ENCODE measurements around the gene NDST1. TPM values are rescaled to one million over a fixed set of nuclear protein-coding genes. Genes with fewer than 3 reads are reported as not detected.

The NDST1 gene
- total and polyA plus RNA-seq, 2 of the 8 experiments (the other 6 are each of a cell fraction or from before 2014, with no cell fraction given): 27.0 to 72.0 TPM

DNA sequence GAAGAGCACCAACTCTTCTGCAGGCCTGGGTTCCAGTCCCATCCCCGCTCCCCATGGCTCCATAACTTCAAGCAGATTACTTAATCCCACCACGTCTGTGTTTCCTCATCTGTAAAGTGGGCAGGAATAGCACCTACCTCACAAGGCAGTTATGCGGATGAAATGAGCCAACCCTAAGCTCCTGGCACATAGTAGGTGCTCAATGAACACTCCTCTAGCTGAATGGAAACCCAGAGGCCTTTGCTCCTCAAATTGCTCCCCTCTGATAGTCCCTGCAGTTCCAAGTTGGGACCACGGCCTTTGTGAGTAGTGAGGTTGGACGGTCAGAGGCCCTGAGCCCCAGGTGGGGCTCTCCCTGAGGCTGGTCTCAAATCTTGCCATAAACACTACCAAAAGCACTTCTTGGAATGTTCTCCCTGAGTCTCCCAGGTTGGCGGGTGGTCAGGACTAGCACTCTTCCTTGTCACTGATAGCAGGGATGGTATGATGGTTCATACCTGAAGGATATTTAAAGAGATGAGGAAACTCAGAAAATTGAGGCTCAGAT, 97.0 kb downstream of the NDST1 start:
- H3K27me3 ChIP-seq (replicated peaks in 1 of 4; ENCODE audit: control insufficient read depth in 3 of 4, extremely low read depth in 1 of 4, insufficient read depth in 3 of 4, low read length in 3 of 4): no peaks in the 10 kb centered on the region
- H2BK5ac ChIP-seq (ENCODE audit: low read depth, low read length): no peak overlapping the region
- no peak overlapping the region for H3K4me2 ChIP-seq (ENCODE audit: insufficient read depth in 1 of 2, low read depth in 2 of 2, low read length in 2 of 2)
- no peaks in the 10 kb centered on the region for H3K9me3 ChIP-seq (ENCODE audit: insufficient read depth in 2 of 2, low read depth in 1 of 2, low read length in 1 of 2)
- no peak overlapping the region for H3K23ac ChIP-seq (ENCODE audit: insufficient read length)
- no peak overlapping the region for H2BK12ac ChIP-seq (ENCODE audit: low read depth, low read length)
- no peak overlapping the region for H3K14ac ChIP-seq (ENCODE audit: insufficient read length)
- no peak overlapping the region for H3K9ac ChIP-seq (replicated peaks in 1 of 4; ENCODE audit: extremely low read depth in 1 of 4, low read depth in 3 of 4, low read length in 3 of 4)
- FAIRE-seq (no peak), DNase-seq (ENCODE audit: low read depth in 1 of 2, low spot score in 2 of 2) (no peak)
- H3K23me2 ChIP-seq (ENCODE audit: low read depth, low read length): no peaks in the 10 kb centered on the region
- WGBS, 2 experiments (ENCODE audit: extremely low coverage in 1 of 2, insufficient coverage in 1 of 2, insufficient read length in 1 of 2, insufficient replicate concordance in 2 of 2, low coverage in 1 of 2, low lambda C conversion rate in 2 of 2, missing lambda C conversion rate in 1 of 2): 85% methylated on average over 6 of the region's 6 CpGs; no CpG with 5 or more reads in 1 of the 2 experiments
- no peak overlapping the region for H2BK120ac ChIP-seq (replicated peaks; ENCODE audit: low read depth, low read length)
- CTCF ChIA-PET (ENCODE audit: partially characterized antibody): interaction anchor here (0.6 to 5.6 kb wide), 12 partner anchors 11 to 108 kb away, joined by 3 to 45 read pairs (median 4); no protein-coding TSS in a partner anchor
- no peak overlapping the region; the same call in 1 of the 2 replicates for H4K8ac ChIP-seq (ENCODE audit: extremely low read depth, insufficient read depth, low read length)
- H2BK20ac ChIP-seq (ENCODE audit: low read length): no peak overlapping the region
- POLR2A ChIA-PET (ENCODE audit: partially characterized antibody): interaction anchor here (0.6 to 1.3 kb wide), 4 partner anchors 12 to 106 kb away, joined by 3 to 5 read pairs (median 3); partner anchors contain the start of gene MYOZ3
- H3K36me3 ChIP-seq (ENCODE audit: control insufficient read depth in 2 of 4, insufficient read depth in 4 of 4, low read length in 3 of 4): no peaks in the 10 kb centered on the region
- H3K4ac ChIP-seq (replicated peaks; ENCODE audit: insufficient read length, low read depth, low read length): no peak overlapping the region
- no peaks in the 10 kb centered on the region for H3K79me2 ChIP-seq (ENCODE audit: control insufficient read depth in 1 of 2, insufficient read depth in 2 of 2, low read length in 2 of 2)
- H2AFZ ChIP-seq (ENCODE audit: low read length): no peak overlapping the region
- H4K20me1 ChIP-seq (replicated peaks in 1 of 2; ENCODE audit: control insufficient read depth in 1 of 2, insufficient read depth in 2 of 2, low read length in 2 of 2): no peaks in the 10 kb centered on the region
- H2BK15ac ChIP-seq (ENCODE audit: low read length): no peak overlapping the region
- no peak overlapping the region for H3K56ac ChIP-seq (replicated peaks; ENCODE audit: insufficient read length, low read depth, low read length)
- H3K4me3 ChIP-seq (ENCODE audit: extremely low read depth in 1 of 4, insufficient read depth in 2 of 4, low read depth in 3 of 4, low read length in 4 of 4): no peak overlapping the region
- H4K91ac ChIP-seq (replicated peaks; ENCODE audit: insufficient read length, low read length): no peak overlapping the region
- no peak overlapping the region for H3K27ac ChIP-seq (ENCODE audit: low read depth, low read length)
- H3K18ac ChIP-seq (ENCODE audit: extremely low read depth, low read length): no peak overlapping the region
- no peak overlapping the region for H2AK5ac ChIP-seq (ENCODE audit: low read depth, low read length)
- H4K5ac ChIP-seq (ENCODE audit: insufficient read length, low read depth, low read length): no peak overlapping the region
- peaks cover 0 to 2% (median 0%) of the 10 kb centered on the region in 4 experiments; a peak in 1 of 7 replicates for H3K4me1 ChIP-seq (replicated peaks in 1 of 4; ENCODE audit: control insufficient read depth in 3 of 4, insufficient read depth in 4 of 4, low read length in 3 of 4)
- H3K79me1 ChIP-seq (ENCODE audit: low read depth, low read length): no peaks in the 10 kb centered on the region
- TF ChIP-seq RAD21 (IDR thresholded peaks at IDR 0.05 in 1 of 2, conservative IDR thresholded peaks at IDR 0.05 in 1 of 2; ENCODE audit: low read depth in 2 of 2, low read length in 2 of 2) (no peak), SIRT6 (IDR thresholded peaks at IDR 0.05; ENCODE audit: low read length) (no peak), NRF1 (IDR thresholded peaks at IDR 0.05; ENCODE audit: low read depth, low read length) (no peak), EP300 (IDR thresholded peaks at IDR 0.05; ENCODE audit: borderline replicate concordance in 1 of 2, low read depth in 2 of 2, low read length in 2 of 2) (no peak), BACH1 (IDR thresholded peaks at IDR 0.05; ENCODE audit: low read length) (no peak), SP1 (IDR thresholded peaks at IDR 0.05; ENCODE audit: low read depth, low read length) (no peak), TAF1 (IDR thresholded peaks at IDR 0.05; ENCODE audit: low read depth, low read length) (no peak), POLR2AphosphoS5 (IDR thresholded peaks at IDR 0.05; ENCODE audit: low read depth, low read length) (no peak), FOSL1 (IDR thresholded peaks at IDR 0.05; ENCODE audit: insufficient read depth, low read depth, low read length) (no peak), CEBPB (IDR thresholded peaks at IDR 0.05; ENCODE audit: low read depth, low read length) (no peak), YY1 (IDR thresholded peaks at IDR 0.05; ENCODE audit: low read depth, low read length) (no peak), KDM4A (IDR thresholded peaks at IDR 0.05; ENCODE audit: low read depth, low read length, severe bottlenecking) (no peak), RNF2 (IDR thresholded peaks at IDR 0.05; ENCODE audit: borderline replicate concordance, low read depth, low read length, missing control alignments, poor library complexity, severe bottlenecking) (no peak), CHD2 (IDR thresholded peaks at IDR 0.05; ENCODE audit: low read length) (no peak)
